Small intestine (tissue), 7 donors: ENCODE results near the gene ADGRG6. TPM values are rescaled to one million over a fixed set of nuclear protein-coding genes. Genes with fewer than 3 reads are reported as not detected.
"Not testable (repeated sequence)": the region's sequence is repeated elsewhere in the genome, so short reads cannot be mapped to it uniquely, and the experiment has no call there.

Source experiments
- DNase-seq, 2 donors: peaks; one replicate each; pipeline versions ENCODE4 v3.0.0 to v3.0.0-alpha.2; 2013
- FAIRE-seq: peaks from 2 replicates; lab custom pipeline; 2012; peaks lifted over from hg19 to GRCh38; lab: Jason Lieb, UNC
- H3K27ac ChIP-seq, 3 donors: one replicate each; pipeline ENCODE4 v1.5.1; 2013; ENCODE audit warnings: low read length in 2 of 3, mild to moderate bottlenecking in 2 of 3, control low read depth in 1 of 3, inconsistent platforms in 1 of 3, low read depth in 1 of 3, moderate library complexity in 1 of 3
- H3K27me3 ChIP-seq, 3 donors: one replicate each; pipeline ENCODE4 v1.6.1; 2013; ENCODE audit warnings: low read length in 3 of 3, inconsistent platforms in 1 of 3; ENCODE audit not compliant: control insufficient read depth in 3 of 3, insufficient read depth in 3 of 3
- H3K36me3 ChIP-seq, 3 donors: one replicate each; pipeline ENCODE4 v1.6.1; 2013; ENCODE audit warnings: low read length in 3 of 3, inconsistent platforms in 1 of 3, low read depth in 1 of 3, mild to moderate bottlenecking in 1 of 3, moderate library complexity in 1 of 3; ENCODE audit not compliant: control insufficient read depth in 3 of 3, insufficient read depth in 2 of 3
- H3K4me1 ChIP-seq, 3 donors: one replicate each; pipeline ENCODE4 v1.6.1; 2013; ENCODE audit warnings: low read length in 2 of 3, inconsistent platforms in 1 of 3, low read depth in 1 of 3, mild to moderate bottlenecking in 1 of 3, moderate library complexity in 1 of 3; ENCODE audit not compliant: control insufficient read depth in 3 of 3, insufficient read depth in 2 of 3
- H3K4me3 ChIP-seq, 3 donors: one replicate each; pipeline ENCODE4 v1.5.1; 2013; ENCODE audit warnings: low read length in 3 of 3, control low read depth in 1 of 3, inconsistent platforms in 1 of 3, low read depth in 1 of 3, mild to moderate bottlenecking in 1 of 3, moderate library complexity in 1 of 3
- H3K9me3 ChIP-seq, 2 donors: one replicate each; pipeline ENCODE4 v1.6.1; 2013; ENCODE audit warnings: low read depth in 1 of 2, low read length in 1 of 2; ENCODE audit not compliant: control insufficient read depth in 2 of 2, insufficient read depth in 1 of 2
- WGBS, 3 donors: extraction: QIAGEN DNeasy Blood & Tissue Kit; methylation state at CpG; one replicate each; pipeline ENCODE4 v1.1.7; 2013; 5-methylcytosine and 5-hydroxymethylcytosine counted together
- polyA plus RNA-seq, 4 donors: library from polyadenylated mRNA; stranded (reverse) in 3 of 4; unstranded in 1 of 4; fragments of 200-250 nt in 3 of 4; fragments of 120-200 nt in 1 of 4; gene quantifications; one replicate each; pipeline versions ENCODE4 v1.2.1 to v1.2.3, GENCODE V29; 2013
- donor health status: healthy with polysubstance abuse.
- donor health status: control.
- donor health status: control.
- donor health status: Bipolar disorder and iron deficiency.
- donor health status: healthy.

Gene ADGRG6
- polyA plus RNA-seq, 4 donors, result 5.4 to 25.8 (median 11.1) TPM

DNA sequence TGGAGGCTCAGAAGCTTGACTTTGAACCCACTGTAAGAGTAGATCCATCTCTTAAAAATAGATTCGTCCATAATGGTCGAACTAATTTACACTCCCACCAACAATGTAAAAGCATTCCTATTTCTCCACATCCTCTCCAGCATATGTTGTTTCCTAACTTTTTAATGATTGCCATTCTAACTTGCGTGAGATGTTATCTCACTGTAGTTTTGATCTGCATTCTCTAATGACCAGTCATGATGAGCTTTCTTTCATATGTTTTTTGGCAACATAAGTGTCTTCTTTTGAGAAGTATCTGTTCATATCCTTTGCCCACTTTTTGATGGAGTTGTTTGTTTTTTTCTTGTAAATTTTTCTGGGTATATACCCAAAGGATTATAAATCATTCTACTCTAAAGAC is 44.4 kb downstream of the ADGRG6 start:
- not testable (repeated sequence) for H3K27ac ChIP-seq, H3K9me3 ChIP-seq, FAIRE-seq, H3K4me1 ChIP-seq, H3K36me3 ChIP-seq, H3K27me3 ChIP-seq, H3K4me3 ChIP-seq, DNase-seq
- WGBS, 3 donors, result 78 to 94% (median 82%) methylated on average over 3 of the region's 3 CpGs

DNA sequence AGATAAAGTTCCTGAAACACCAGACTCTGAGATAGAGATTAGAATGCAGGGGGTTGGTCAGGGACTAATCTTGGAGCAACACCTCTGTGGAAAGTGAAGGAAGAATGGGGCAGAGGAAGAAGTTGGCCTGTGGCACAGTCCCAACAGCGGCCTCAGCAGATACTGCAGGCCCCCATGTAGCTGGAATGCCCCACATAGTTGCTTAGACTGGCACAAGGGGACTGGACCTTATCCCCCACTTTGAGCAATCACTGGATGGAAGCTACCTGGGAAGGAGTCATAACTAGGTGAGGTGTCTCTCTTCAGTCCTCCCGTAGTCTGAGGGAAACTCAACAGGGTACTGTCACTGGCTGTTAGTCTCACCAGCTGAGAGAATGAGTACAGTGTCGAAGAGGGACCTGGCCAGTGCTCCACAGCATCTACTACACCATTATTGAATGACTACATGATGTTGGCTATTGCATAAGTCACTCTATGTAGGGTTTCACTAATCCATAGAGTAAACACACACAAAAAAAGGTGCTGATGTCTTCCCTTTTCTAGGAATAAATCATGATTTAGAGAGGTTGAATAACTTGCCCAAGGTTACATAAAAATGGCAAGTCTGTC is 47.5 kb downstream of the ADGRG6 start:
- no peaks in the 10 kb centered on the region for H3K27me3 ChIP-seq
- 75 to 86% (median 78%) methylated on average over 3 of the region's 3 CpGs for WGBS, 3 donors
- no peak for FAIRE-seq
- H3K27ac ChIP-seq, result no peak overlapping the region
- DNase-seq, result no peak
- H3K36me3 ChIP-seq, result peaks cover 0 to 2% (median 0%) of the 10 kb centered on the region in 3 donors
- no peak overlapping the region for H3K4me3 ChIP-seq
- peaks cover 0 to 6% of the 10 kb centered on the region in 2 donors for H3K9me3 ChIP-seq
- no peaks in the 10 kb centered on the region for H3K4me1 ChIP-seq

DNA sequence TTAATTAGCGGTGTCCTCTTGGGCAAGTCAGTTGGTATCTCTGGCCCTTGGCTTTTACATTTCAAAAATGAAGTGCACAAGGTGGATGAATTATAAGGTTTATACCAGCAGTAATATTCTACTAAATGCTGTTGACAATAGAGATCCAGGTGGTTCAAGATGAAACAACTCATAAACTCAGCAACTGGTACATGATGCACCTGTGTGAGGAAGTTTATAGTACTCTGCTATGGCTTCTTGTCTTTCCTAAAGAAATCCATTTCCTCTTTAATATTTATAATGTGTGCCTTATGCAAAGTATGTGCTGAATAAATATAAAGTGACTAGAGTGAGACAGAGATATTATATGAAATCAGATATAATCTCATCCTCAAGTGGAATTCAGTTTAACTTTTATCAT is 48.5 kb downstream of the ADGRG6 start:
- Histone ChIP-seq H3K27ac (no peak overlapping the region), H3K27me3 (no peaks in the 10 kb centered on the region), H3K36me3 (peaks cover 0 to 2% (median 0%) of the 10 kb centered on the region in 3 donors), H3K4me1 (no peaks in the 10 kb centered on the region), H3K4me3 (no peak overlapping the region), H3K9me3 (peaks cover 0 to 6% of the 10 kb centered on the region in 2 donors)
- WGBS, 3 donors, result 93 to 97% (median 97%) methylated on average over 1 of the region's 1 CpG
- no peak for FAIRE-seq
- DNase-seq, result no peak

DNA sequence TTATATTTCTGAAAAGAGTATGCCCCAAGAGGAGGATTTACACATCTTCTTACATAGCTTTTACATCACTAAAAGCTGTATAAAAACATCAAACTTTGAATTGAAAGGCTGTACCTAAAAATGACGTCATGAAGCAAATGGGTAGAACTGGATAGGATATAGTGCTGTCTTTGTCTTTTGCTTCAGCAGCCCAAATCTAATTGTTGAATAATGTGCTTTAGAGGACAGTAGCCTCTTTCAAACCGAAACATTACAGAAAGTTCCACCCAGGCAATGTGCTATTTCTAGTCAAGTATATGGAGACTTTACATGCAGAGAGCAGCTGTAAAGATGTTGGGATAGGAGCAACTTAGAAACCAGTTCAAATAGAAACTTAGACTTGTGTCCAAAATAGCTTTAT is 51.9 kb downstream of the ADGRG6 start:
- DNase-seq (no peak), FAIRE-seq (no peak)
- Histone ChIP-seq H3K27ac (no peak overlapping the region), H3K27me3 (no peaks in the 10 kb centered on the region), H3K36me3 (peaks cover 0 to 2% (median 0%) of the 10 kb centered on the region in 3 donors), H3K4me1 (no peaks in the 10 kb centered on the region), H3K4me3 (no peak overlapping the region), H3K9me3 (peaks cover 0 to 6% of the 10 kb centered on the region in 2 donors)
- WGBS, 3 donors, result 78 to 82% (median 81%) methylated on average over 2 of the region's 2 CpGs

DNA sequence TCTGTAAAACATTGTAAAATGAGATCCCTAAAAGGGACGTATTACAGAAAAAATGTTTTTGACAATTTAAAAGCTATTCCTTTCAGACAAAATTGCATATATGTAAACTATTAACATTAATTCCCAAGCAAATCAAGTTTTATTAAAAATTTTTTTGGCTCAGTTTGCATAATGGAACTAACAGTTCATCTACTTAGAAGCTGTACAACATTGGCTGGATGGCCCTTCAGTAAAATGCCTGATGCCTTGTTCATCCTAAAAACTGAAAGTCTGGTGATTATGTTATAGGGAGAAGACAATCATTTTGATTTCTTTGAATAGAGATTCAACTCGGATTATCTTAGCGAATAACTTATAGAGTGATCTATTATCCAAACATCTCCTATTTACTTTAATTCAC is 52.8 kb downstream of the ADGRG6 start:
- DNase-seq, result no peak
- FAIRE-seq, result no peak
- no peak overlapping the region for H3K27ac ChIP-seq

DNA sequence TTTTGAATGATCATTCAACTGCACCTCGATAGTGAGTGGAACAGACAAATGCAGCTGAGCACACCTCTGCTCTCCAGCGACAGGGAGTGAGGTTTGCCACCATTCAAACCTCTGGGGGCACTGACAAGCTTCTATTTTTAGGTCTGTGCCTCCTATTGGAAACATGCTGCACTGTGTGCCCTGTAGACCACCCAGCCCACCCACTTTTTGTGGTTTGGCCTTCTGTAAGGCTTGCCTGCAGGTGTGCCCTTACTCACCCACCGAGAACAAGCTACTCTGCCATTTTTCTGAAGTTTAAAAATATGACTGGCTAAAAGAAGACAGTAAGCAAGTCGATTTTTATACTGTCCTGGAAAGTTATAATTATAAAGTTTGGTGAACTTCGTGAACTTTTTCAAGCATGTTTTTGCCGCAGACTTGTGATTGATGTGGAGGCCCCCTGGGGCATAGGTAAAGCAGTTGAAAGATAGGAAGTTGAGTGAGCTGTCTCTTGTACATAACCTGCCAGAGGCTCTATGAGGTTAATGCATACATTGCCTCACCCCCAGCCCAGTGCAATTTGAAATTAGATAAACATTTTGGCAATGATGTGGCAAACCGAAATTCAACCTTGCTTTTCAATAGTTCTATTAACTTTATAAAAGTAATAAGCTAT is 53.8 kb downstream of the ADGRG6 start:
- FAIRE-seq, result no peak
- H3K27ac ChIP-seq, result no peak overlapping the region
- no peak for DNase-seq
- H3K4me1 ChIP-seq, result peaks cover 0 to 3% (median 0%) of the 10 kb centered on the region in 3 donors
- no peak overlapping the region for H3K4me3 ChIP-seq
- H3K27me3 ChIP-seq, result no peaks in the 10 kb centered on the region
- 52 to 72% (median 61%) methylated on average over 7 of the region's 7 CpGs for WGBS, 3 donors
- peaks cover 0 to 6% of the 10 kb centered on the region in 2 donors for H3K9me3 ChIP-seq
- H3K36me3 ChIP-seq, result no peaks in the 10 kb centered on the region

More for the DNA sequence above, 52.8 kb downstream of the ADGRG6 start:
- no peaks in the 10 kb centered on the region for H3K27me3 ChIP-seq
- 88 to 96% (median 91%) methylated on average over 3 of the region's 3 CpGs for WGBS, 3 donors
- H3K36me3 ChIP-seq, result no peaks in the 10 kb centered on the region
- peaks cover 0 to 3% (median 0%) of the 10 kb centered on the region in 3 donors for H3K4me1 ChIP-seq
- no peak overlapping the region for H3K4me3 ChIP-seq
- H3K9me3 ChIP-seq, result peaks cover 0 to 6% of the 10 kb centered on the region in 2 donors

DNA sequence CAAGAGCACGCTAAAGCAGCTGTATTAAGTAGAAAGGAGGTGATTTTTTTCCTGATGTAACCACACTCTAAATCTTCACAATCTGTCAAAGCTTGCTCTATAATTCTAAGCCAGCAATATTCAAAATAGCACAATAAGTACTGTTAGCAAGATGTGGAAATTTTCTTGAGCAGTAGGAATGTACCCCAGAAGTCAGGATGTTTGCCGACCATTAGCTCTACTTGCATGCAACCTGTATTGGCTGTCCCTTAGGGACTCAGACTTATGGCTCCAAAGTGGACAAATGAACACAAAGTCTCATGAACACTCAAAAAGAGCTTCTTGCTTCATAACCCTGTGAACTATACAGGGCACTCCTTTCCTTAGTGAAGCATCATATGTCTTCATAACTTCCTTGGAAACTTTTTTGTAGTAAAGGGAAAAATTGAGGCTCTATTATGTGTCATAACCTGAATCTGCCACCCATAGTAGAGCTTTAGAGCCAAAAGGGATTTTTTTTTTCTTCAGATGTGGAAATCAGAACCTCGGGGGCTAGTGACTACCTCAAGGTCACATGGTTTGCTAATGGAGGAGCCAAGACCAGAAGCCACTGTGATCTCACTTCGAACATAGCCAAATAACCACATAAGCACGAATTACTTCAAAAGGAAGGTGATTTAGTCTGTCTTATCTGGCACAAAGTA is 54.5 kb downstream of the ADGRG6 start:
- FAIRE-seq, result no peak
- peaks cover 0 to 5% (median 0%) of the 10 kb centered on the region in 3 donors for H3K4me1 ChIP-seq
- no peak overlapping the region for H3K27ac ChIP-seq
- no peaks in the 10 kb centered on the region for H3K36me3 ChIP-seq
- no peaks in the 10 kb centered on the region for H3K27me3 ChIP-seq
- H3K9me3 ChIP-seq, result no peaks in the 10 kb centered on the region
- H3K4me3 ChIP-seq, result no peak overlapping the region
- no peak for DNase-seq
- WGBS, 3 donors, result 57 to 68% (median 68%) methylated on average over 5 of the region's 5 CpGs

DNA sequence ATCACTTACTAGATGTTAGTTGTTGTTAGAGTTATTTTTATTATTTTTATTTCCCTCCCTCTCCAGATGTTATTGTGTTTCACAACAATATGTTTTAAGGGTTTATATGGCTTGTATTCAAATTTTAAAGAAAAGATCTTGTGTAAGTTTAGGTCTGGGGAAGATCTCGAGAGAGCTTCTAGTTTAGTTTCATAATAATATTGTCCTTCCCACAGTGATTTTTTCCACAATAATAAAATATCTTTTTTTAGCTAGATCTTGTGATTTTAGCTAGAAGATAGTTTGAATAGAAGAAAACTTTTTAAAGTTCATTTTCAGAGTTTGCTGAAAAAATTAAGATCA is 55.0 kb downstream of the ADGRG6 start:
- WGBS, 3 donors, result 67 to 89% (median 88%) methylated on average over 1 of the region's 1 CpG
- no peak for FAIRE-seq
- H3K4me1 ChIP-seq, result peaks cover 0 to 7% (median 0%) of the 10 kb centered on the region in 3 donors
- H3K9me3 ChIP-seq, result no peaks in the 10 kb centered on the region
- no peak overlapping the region for H3K4me3 ChIP-seq
- H3K36me3 ChIP-seq, result no peaks in the 10 kb centered on the region
- DNase-seq, result no peak
- H3K27me3 ChIP-seq, result no peaks in the 10 kb centered on the region
- H3K27ac ChIP-seq, result no peak overlapping the region
